Immature natural killer cell (primary cell): ENCODE results near the gene SLC45A3. TPM values are rescaled to one million over a fixed set of nuclear protein-coding genes. Genes with fewer than 3 reads are reported as not detected.
A peak's percentile ranks its signal among the peaks of the same experiment; 100 is the strongest.

Experiments used
- DNase-seq, 3 donors: peaks; one replicate each; pipeline ENCODE4 v3.0.0; 2022; ENCODE audit warnings: mixed read lengths in 1 of 3
- H3K27ac Mint-ChIP-seq, 6 donors: one replicate each; pipeline ENCODE4 v1.8.0; 2020; ENCODE audit warnings: mixed read lengths in 6 of 6, mild to moderate bottlenecking in 5 of 6, inconsistent platforms in 4 of 6, moderate library complexity in 3 of 6
- H3K27me3 Mint-ChIP-seq, 3 donors: one replicate each; pipeline ENCODE4 v1.8.0; 2020 to 2021; ENCODE audit warnings: low read depth in 3 of 3, mild to moderate bottlenecking in 3 of 3, mixed read lengths in 3 of 3, moderate library complexity in 3 of 3, inconsistent platforms in 1 of 3
- H3K36me3 Mint-ChIP-seq, 3 donors: one replicate each; pipeline ENCODE4 v1.8.0; 2020; ENCODE audit warnings: mixed read lengths in 3 of 3, inconsistent platforms in 2 of 3, mild to moderate bottlenecking in 2 of 3
- H3K4me1 Mint-ChIP-seq, 2 donors: one replicate each; pipeline ENCODE4 v1.8.0; 2020; ENCODE audit warnings: inconsistent platforms in 2 of 2, mild to moderate bottlenecking in 2 of 2, mixed read lengths in 2 of 2, moderate library complexity in 1 of 2
- H3K4me3 Mint-ChIP-seq, 5 donors: one replicate each; pipeline ENCODE4 v1.8.0; 2020; ENCODE audit warnings: mild to moderate bottlenecking in 5 of 5, mixed read lengths in 5 of 5, inconsistent platforms in 3 of 5, moderate library complexity in 3 of 5
- H3K9me3 Mint-ChIP-seq, 6 donors: one replicate each; pipeline ENCODE4 v1.8.0; 2020; ENCODE audit warnings: mild to moderate bottlenecking in 6 of 6, mixed read lengths in 6 of 6, inconsistent platforms in 4 of 6, moderate library complexity in 3 of 6
- polyA plus RNA-seq, 3 donors: library from polyadenylated mRNA; unstranded; fragments of 300-500 nt; fragmentation: Illumina TruSeq; gene quantifications; one replicate each; pipeline ENCODE4 v1.2.3, GENCODE V29; 2021

Gene SLC45A3
- polyA plus RNA-seq, 3 donors from 2014 or later = not detected

- Mint-ChIP-seq H3K4me1 (no peaks in the 10 kb centered on the region), H3K4me3 (no peak overlapping the region), H3K36me3 (no peaks in the 10 kb centered on the region), H3K27ac (no peak overlapping the region), H3K9me3 (no peaks in the 10 kb centered on the region), H3K27me3 (peaks cover 4 to 9% (median 4%) of the 10 kb centered on the region in 3 donors)
- no peak for DNase-seq
Observed at GRCh38 chr1:205670150-205670446, 10.2 kb downstream of the SLC45A3 start.

- no peaks in the 10 kb centered on the region for H3K9me3 Mint-ChIP-seq
- H3K27ac Mint-ChIP-seq = peak overlapping the region in 1 of 6 donors; percentile 14
- H3K4me1 Mint-ChIP-seq = no peaks in the 10 kb centered on the region
- H3K36me3 Mint-ChIP-seq = no peaks in the 10 kb centered on the region
- no peak for DNase-seq
- peaks cover 0 to 7% (median 2%) of the 10 kb centered on the region in 3 donors for H3K27me3 Mint-ChIP-seq
- no peak overlapping the region for H3K4me3 Mint-ChIP-seq
Observed at GRCh38 chr1:205669341-205670149, 10.8 kb downstream of the SLC45A3 start.

DNA sequence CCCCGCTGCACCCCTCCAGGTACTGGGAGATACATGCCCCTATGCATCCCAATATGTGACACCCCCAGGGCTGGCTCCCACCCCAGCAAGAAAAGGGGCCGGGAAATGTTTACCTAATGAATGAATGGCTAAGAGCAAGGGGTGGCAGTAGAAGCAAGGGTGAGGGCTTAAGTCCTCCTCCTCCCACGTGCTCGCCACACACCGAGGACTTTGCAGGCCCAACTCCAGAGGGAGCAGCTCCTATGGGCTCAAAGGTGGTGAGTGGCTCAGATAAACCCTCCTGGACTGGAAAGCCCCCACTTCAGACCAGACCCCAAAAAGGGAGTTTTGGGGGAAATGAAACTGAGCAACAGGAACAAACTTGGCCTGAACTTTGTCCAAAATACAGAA, 11.4 kb downstream of the SLC45A3 start:
- no peak for DNase-seq
- H3K4me1 Mint-ChIP-seq = no peaks in the 10 kb centered on the region
- peak overlapping the region in 1 of 6 donors; percentile 14 for H3K27ac Mint-ChIP-seq
- H3K36me3 Mint-ChIP-seq = no peaks in the 10 kb centered on the region
- H3K27me3 Mint-ChIP-seq = peaks cover 0 to 7% (median 2%) of the 10 kb centered on the region in 3 donors
- no peak overlapping the region for H3K4me3 Mint-ChIP-seq
- H3K9me3 Mint-ChIP-seq = no peaks in the 10 kb centered on the region

- Mint-ChIP-seq H3K4me1 (no peaks in the 10 kb centered on the region), H3K9me3 (no peaks in the 10 kb centered on the region), H3K4me3 (no peak overlapping the region), H3K27me3 (peaks cover 0 to 6% (median 2%) of the 10 kb centered on the region in 3 donors), H3K27ac (no peak overlapping the region), H3K36me3 (no peaks in the 10 kb centered on the region)
- no peak for DNase-seq
Observed at GRCh38 chr1:205667909-205668643, 12.2 kb downstream of the SLC45A3 start.

DNA sequence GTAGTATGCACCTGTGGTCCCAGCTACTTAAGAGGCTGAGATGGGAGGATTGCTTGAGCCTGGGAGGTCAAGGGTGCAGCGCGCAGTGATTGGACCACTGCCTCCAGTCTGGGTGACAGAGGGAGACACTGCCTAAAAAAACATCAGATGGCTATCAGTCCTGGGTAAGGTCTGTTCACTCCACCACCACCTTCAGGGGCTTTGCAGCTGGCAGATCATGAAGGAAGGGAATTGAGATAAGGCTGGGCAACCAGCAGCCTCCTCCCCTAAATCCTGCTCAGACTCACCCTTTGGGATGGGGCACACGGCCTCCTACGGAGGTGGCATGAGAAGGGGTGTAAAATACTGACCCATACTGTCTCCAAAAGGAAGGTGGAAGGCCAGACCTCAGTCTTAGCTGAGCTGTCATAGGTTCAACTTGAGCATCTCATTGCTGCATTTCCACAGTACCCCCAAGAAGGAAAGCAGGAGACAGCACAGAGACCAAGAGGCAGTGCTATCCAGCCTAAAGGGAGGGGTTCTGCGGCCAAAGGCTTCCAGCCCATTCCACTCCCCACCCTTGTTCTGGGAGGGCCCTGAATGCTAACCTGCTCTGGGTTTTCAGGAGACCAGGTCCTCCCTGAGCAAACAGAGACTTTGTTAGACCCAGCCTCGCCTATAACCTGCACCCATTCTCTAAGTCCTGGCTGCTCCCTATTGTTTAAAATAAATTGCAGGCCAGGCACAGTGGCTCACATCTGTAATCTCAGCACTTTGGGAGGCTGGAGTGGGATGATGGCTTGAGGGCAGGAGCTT, 13.7 kb downstream of the SLC45A3 start:
- H3K9me3 Mint-ChIP-seq = no peaks in the 10 kb centered on the region
- H3K27me3 Mint-ChIP-seq = peaks cover 2 to 6% (median 2%) of the 10 kb centered on the region in 3 donors
- no peak overlapping the region for H3K4me3 Mint-ChIP-seq
- no peaks in the 10 kb centered on the region for H3K36me3 Mint-ChIP-seq
- H3K4me1 Mint-ChIP-seq = no peaks in the 10 kb centered on the region
- no peak overlapping the region for H3K27ac Mint-ChIP-seq
- no peak for DNase-seq

- H3K4me3 Mint-ChIP-seq = no peak overlapping the region
Observed at GRCh38 chr1:205665201-205666045, 14.9 kb downstream of the SLC45A3 start.

GRCh38 chr1:205664399-205665017, 15.8 kb downstream of the SLC45A3 start:
- Mint-ChIP-seq H3K4me3 (no peak overlapping the region), H3K9me3 (peaks cover 0 to 2% (median 0%) of the 10 kb centered on the region in 6 donors), H3K27me3 (peaks cover 2 to 8% (median 3%) of the 10 kb centered on the region in 3 donors), H3K4me1 (no peaks in the 10 kb centered on the region), H3K36me3 (no peaks in the 10 kb centered on the region), H3K27ac (peak overlapping the region in 1 of 6 donors; percentile 28)
- DNase-seq = no peak

More at GRCh38 chr1:205665201-205666045, 14.9 kb downstream of the SLC45A3 start:
- Mint-ChIP-seq H3K27me3 (peaks cover 2 to 8% (median 3%) of the 10 kb centered on the region in 3 donors), H3K27ac (no peak overlapping the region), H3K4me1 (no peaks in the 10 kb centered on the region), H3K9me3 (peaks cover 0 to 2% (median 0%) of the 10 kb centered on the region in 6 donors), H3K36me3 (no peaks in the 10 kb centered on the region)
- no peak for DNase-seq

DNA sequence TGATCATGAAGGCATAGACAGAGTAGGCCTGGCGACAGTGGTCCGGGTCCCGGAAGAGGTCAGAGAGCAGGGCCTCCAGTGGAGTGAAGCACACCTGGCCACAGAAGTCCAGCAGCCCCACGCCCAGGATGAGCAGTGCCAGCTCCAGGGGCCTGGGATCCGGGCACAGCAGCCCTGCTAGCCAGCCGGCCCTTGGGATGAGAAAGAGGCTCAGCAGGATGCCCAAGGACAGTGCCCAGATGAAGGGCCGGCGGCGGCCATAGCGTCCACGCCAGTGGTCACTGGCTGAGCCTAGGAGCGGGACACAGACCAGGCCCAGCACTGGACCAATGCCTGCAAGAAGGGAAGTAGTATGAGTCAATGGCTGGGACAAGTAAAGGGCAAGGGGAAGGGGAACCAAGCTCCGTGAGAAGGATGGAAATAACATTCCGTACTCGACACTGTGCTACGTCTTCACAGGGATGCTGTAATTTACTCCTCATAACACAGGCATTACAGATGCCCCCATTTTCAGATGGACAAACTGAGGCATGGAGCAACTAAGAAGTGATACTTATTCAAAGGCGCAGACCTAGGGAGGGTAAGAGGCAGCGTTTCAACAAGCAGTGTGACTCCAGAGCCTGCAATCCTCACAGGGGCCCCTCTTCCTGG, 16.9 kb downstream of the SLC45A3 start:
- H3K4me3 Mint-ChIP-seq = no peak overlapping the region
- no peaks in the 10 kb centered on the region for H3K36me3 Mint-ChIP-seq
- peaks cover 0 to 2% (median 0%) of the 10 kb centered on the region in 6 donors for H3K9me3 Mint-ChIP-seq
- DNase-seq = no peak
- H3K4me1 Mint-ChIP-seq = no peaks in the 10 kb centered on the region
- H3K27ac Mint-ChIP-seq = no peak overlapping the region
- H3K27me3 Mint-ChIP-seq = peaks cover 2 to 3% (median 3%) of the 10 kb centered on the region in 3 donors

DNA sequence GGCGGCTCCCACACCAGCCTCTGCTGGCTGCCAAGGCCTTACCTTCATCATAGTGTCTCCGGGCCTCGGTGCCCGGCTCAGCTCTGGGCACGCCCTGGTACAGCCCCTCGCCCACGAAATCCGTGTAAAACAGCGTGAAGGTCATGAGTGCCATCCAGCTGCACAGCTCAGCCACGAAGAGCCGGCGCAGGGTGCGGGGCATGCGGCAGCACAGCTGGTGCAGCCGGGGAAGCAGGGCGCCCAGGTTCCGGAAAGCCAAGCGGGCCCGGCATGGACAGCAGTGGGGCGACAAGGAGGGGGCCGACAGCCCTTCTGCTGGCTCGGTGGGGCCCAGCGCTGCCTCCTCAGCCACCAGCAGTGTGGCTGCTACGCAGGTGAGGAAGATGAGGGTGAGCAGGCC, 17.5 kb downstream of the SLC45A3 start:
- Mint-ChIP-seq H3K4me1 (no peaks in the 10 kb centered on the region), H3K36me3 (no peaks in the 10 kb centered on the region), H3K27me3 (peaks cover 2 to 3% (median 3%) of the 10 kb centered on the region in 3 donors), H3K9me3 (peaks cover 0 to 2% (median 0%) of the 10 kb centered on the region in 6 donors), H3K4me3 (no peak overlapping the region), H3K27ac (no peak overlapping the region)
- DNase-seq = no peak

DNA sequence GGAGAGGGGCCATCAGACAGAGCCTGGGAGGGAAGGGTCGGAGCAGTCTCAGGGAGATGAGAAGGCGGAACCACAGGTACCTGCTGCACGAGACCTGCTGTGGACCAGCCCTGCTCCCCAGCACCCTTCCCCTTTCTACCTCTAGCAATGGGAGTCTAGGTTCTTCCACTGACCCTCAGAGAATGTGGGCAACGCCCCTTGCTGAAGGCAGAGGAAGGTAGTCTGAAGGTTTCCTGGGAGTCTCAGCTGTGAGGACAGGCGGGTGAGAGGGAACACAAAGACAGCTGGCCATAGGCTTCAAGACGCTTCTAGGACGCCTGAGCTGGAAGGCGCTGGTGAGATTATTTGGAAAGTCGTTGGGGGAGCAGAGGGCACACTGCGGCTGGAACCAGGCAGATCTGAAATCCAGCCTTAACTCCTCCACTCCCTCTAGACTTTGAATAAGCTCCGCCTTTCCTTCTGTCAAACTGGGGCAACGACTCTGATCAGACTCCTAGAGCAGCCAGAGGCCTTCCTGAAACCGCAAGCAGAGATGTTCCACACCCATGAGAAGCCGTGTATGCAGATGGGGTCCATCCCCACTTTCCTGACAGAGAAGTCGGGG, 18.1 kb downstream of the SLC45A3 start:
- H3K9me3 Mint-ChIP-seq = peaks cover 0 to 2% (median 0%) of the 10 kb centered on the region in 6 donors
- no peaks in the 10 kb centered on the region for H3K4me1 Mint-ChIP-seq
- H3K27me3 Mint-ChIP-seq = peaks cover 2 to 3% (median 3%) of the 10 kb centered on the region in 3 donors
- no peaks in the 10 kb centered on the region for H3K36me3 Mint-ChIP-seq
- no peak overlapping the region for H3K27ac Mint-ChIP-seq
- DNase-seq = no peak
- H3K4me3 Mint-ChIP-seq = no peak overlapping the region

- no peak for DNase-seq
- peaks cover 2 to 3% (median 3%) of the 10 kb centered on the region in 3 donors for H3K27me3 Mint-ChIP-seq
- H3K36me3 Mint-ChIP-seq = no peaks in the 10 kb centered on the region
- no peak overlapping the region for H3K27ac Mint-ChIP-seq
- H3K9me3 Mint-ChIP-seq = peaks cover 0 to 2% (median 0%) of the 10 kb centered on the region in 6 donors
- no peak overlapping the region for H3K4me3 Mint-ChIP-seq
- no peaks in the 10 kb centered on the region for H3K4me1 Mint-ChIP-seq
Observed at GRCh38 chr1:205661429-205662134, 18.7 kb downstream of the SLC45A3 start.
